PFSK-1 (cell line): Measurements from ENCODE around the gene ANK2.

ENCODE experiments used
- POLR2AphosphoS5 ChIP-seq: IDR thresholded peaks from 2 replicates; pipeline ENCODE4 v1.6.1; 2012; ENCODE audit warnings: low read depth, mild to moderate bottlenecking, control low read depth, low read length, moderate library complexity
- SIN3A ChIP-seq: IDR thresholded peaks from 2 replicates; pipeline ENCODE4 v1.6.1; 2012; ENCODE audit warnings: mild to moderate bottlenecking, low read length, moderate library complexity, borderline replicate concordance; ENCODE audit not compliant: insufficient read depth
- TAF1 ChIP-seq: IDR thresholded peaks from 2 replicates; pipeline ENCODE4 v1.6.1; 2012; ENCODE audit warnings: low read length, control low read depth, borderline replicate concordance; ENCODE audit not compliant: insufficient read depth
- TF ChIP-seq, protein P1 (sequence below), 2 experiments: IDR thresholded peaks; 2 replicates each; pipeline versions ENCODE4 v1.6.1 to v1.8.0; 2011 to 2012; ENCODE audit warnings: low read depth in 2 of 2, low read length in 2 of 2, control low read depth in 1 of 2, inconsistent platforms in 1 of 2, mild to moderate bottlenecking in 1 of 2, moderate library complexity in 1 of 2; ENCODE audit not compliant: insufficient read depth in 1 of 2

DNA sequence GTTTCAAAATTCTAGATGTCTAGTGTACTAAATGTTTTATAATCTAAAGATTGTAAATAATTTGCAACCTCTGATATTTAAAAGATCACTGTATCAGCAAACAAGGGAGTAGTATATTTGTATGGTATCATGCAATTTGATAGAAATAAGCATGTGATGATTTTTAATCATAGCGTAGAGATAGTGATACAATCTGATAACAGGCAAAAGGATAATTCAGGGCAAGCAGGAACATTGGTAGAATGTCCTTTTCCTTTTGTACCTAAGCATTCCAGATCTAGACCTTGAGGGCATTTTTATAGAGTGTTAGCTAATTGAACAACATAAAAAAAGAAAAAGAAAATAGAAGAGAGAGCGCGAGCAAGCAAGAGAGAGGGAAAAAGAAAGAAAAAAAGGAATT, 1.4 kb downstream of the ANK2 start:
- no peak for TF ChIP-seq POLR2AphosphoS5
- TF ChIP-seq, protein P1, sequence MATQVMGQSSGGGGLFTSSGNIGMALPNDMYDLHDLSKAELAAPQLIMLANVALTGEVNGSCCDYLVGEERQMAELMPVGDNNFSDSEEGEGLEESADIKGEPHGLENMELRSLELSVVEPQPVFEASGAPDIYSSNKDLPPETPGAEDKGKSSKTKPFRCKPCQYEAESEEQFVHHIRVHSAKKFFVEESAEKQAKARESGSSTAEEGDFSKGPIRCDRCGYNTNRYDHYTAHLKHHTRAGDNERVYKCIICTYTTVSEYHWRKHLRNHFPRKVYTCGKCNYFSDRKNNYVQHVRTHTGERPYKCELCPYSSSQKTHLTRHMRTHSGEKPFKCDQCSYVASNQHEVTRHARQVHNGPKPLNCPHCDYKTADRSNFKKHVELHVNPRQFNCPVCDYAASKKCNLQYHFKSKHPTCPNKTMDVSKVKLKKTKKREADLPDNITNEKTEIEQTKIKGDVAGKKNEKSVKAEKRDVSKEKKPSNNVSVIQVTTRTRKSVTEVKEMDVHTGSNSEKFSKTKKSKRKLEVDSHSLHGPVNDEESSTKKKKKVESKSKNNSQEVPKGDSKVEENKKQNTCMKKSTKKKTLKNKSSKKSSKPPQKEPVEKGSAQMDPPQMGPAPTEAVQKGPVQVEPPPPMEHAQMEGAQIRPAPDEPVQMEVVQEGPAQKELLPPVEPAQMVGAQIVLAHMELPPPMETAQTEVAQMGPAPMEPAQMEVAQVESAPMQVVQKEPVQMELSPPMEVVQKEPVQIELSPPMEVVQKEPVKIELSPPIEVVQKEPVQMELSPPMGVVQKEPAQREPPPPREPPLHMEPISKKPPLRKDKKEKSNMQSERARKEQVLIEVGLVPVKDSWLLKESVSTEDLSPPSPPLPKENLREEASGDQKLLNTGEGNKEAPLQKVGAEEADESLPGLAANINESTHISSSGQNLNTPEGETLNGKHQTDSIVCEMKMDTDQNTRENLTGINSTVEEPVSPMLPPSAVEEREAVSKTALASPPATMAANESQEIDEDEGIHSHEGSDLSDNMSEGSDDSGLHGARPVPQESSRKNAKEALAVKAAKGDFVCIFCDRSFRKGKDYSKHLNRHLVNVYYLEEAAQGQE (IDR thresholded peaks at IDR 0.05; ENCODE audit: insufficient read depth in 1 of 2, low read depth in 2 of 2, low read length in 2 of 2), result no peak
- TF ChIP-seq TAF1, result no peak
- no peak for TF ChIP-seq SIN3A
